ENCODE results near the gene GPR39. TPM values are rescaled to one million over a fixed set of nuclear protein-coding genes. Genes with fewer than 3 reads are reported as not detected.
A peak's percentile ranks its signal among the peaks of the same experiment; 100 is the strongest.

GPR39 gene
- total RNA-seq, result 1 to 10 TPM in 3 of 4 donors, under 1 TPM in 1; 0.72 to 1.6 (median 1.4) TPM

GRCh38 chr2:132416723-132417395 is at the start of gene GPR39:
TSS of gene GPR39 (plus strand) at chr2:132416805.
- WGBS, result 31% methylated on average over 19 of the region's 23 CpGs
- peaks cover 17% of the 10 kb centered on the region for H3K4me1 ChIP-seq
- H3K36me3 ChIP-seq, result no peaks in the 10 kb centered on the region
- peak within 1 kb of the TSS; percentile 74 for H3K27ac ChIP-seq
- H3K9me3 ChIP-seq, result no peaks in the 10 kb centered on the region
- no peaks in the 10 kb centered on the region for H3K27me3 ChIP-seq
- TF ChIP-seq EP300 (IDR thresholded peaks at IDR 0.05) (no peak), POLR2AphosphoS5 (IDR thresholded peaks at IDR 0.05) (no peak), POLR2A (IDR thresholded peaks at IDR 0.05) (no peak), CTCF (IDR thresholded peaks at IDR 0.05) (no peak)
- DNase-seq (ENCODE audit: low spot score in 2 of 2), result no peak
- peak within 1 kb of the TSS; percentile 68 for H3K4me3 ChIP-seq

GRCh38 chr2:132368191-132368590 is 48.4 kb upstream of the GPR39 start:
- WGBS, result 40% methylated on average over 2 of the region's 2 CpGs
- no peak for DNase-seq (ENCODE audit: low spot score in 2 of 2)

GRCh38 chr2:132372276-132372675 is 44.3 kb upstream of the GPR39 start:
- no peak for TF ChIP-seq POLR2A (IDR thresholded peaks at IDR 0.05)
- no peak for TF ChIP-seq POLR2AphosphoS5 (IDR thresholded peaks at IDR 0.05)
- no peak for TF ChIP-seq CTCF (IDR thresholded peaks at IDR 0.05)
- no peak for TF ChIP-seq EP300 (IDR thresholded peaks at IDR 0.05)
- Histone ChIP-seq H3K27ac (no peak overlapping the region), H3K4me1 (no peaks in the 10 kb centered on the region), H3K4me3 (no peak overlapping the region), H3K27me3 (peaks cover 3% of the 10 kb centered on the region), H3K36me3 (no peaks in the 10 kb centered on the region), H3K9me3 (no peaks in the 10 kb centered on the region)
- no peak for DNase-seq (ENCODE audit: low spot score in 2 of 2)
- 86% methylated on average over 3 of the region's 3 CpGs for whole genome bisulfite sequencing

More at GRCh38 chr2:132368191-132368590, 48.4 kb upstream of the GPR39 start:
- no peaks in the 10 kb centered on the region for H3K36me3 ChIP-seq
- H3K4me1 ChIP-seq, result no peaks in the 10 kb centered on the region
- TF ChIP-seq POLR2A (IDR thresholded peaks at IDR 0.05), result no peak
- TF ChIP-seq POLR2AphosphoS5 (IDR thresholded peaks at IDR 0.05), result no peak
- TF ChIP-seq CTCF (IDR thresholded peaks at IDR 0.05), result no peak
- TF ChIP-seq EP300 (IDR thresholded peaks at IDR 0.05), result no peak
- peaks cover 8% of the 10 kb centered on the region for H3K9me3 ChIP-seq
- H3K27me3 ChIP-seq, result peaks cover 6% of the 10 kb centered on the region
- H3K4me3 ChIP-seq, result no peak overlapping the region
- no peak overlapping the region for H3K27ac ChIP-seq

- WGBS, result 57% methylated on average over 5 of the region's 5 CpGs
- Histone ChIP-seq H3K4me3 (no peak overlapping the region), H3K27me3 (no peaks in the 10 kb centered on the region), H3K9me3 (no peaks in the 10 kb centered on the region), H3K4me1 (no peaks in the 10 kb centered on the region), H3K36me3 (no peaks in the 10 kb centered on the region), H3K27ac (no peak overlapping the region)
- no peak for TF ChIP-seq EP300 (IDR thresholded peaks at IDR 0.05)
- no peak for TF ChIP-seq POLR2A (IDR thresholded peaks at IDR 0.05)
- TF ChIP-seq POLR2AphosphoS5 (IDR thresholded peaks at IDR 0.05), result no peak
- TF ChIP-seq CTCF (IDR thresholded peaks at IDR 0.05), result no peak
- DNase-seq (ENCODE audit: low spot score in 2 of 2), result no peak
Measured at GRCh38 chr2:132373391-132374135, 43.0 kb upstream of the GPR39 start.

GRCh38 chr2:132374151-132374550 is 42.5 kb upstream of the GPR39 start:
- Histone ChIP-seq H3K4me3 (no peak overlapping the region), H3K27me3 (no peaks in the 10 kb centered on the region), H3K27ac (no peak overlapping the region), H3K36me3 (no peaks in the 10 kb centered on the region), H3K4me1 (no peaks in the 10 kb centered on the region), H3K9me3 (no peaks in the 10 kb centered on the region)
- TF ChIP-seq CTCF (IDR thresholded peaks at IDR 0.05), result no peak
- no peak for TF ChIP-seq POLR2A (IDR thresholded peaks at IDR 0.05)
- no peak for TF ChIP-seq EP300 (IDR thresholded peaks at IDR 0.05)
- TF ChIP-seq POLR2AphosphoS5 (IDR thresholded peaks at IDR 0.05), result no peak
- DNase-seq (ENCODE audit: low spot score in 2 of 2), result no peak
